NCI-H82 treated with DMSO at 0.1 percent for 48 hours (cell line): ENCODE measurements around the gene SLC27A3.

Experiments
- DNase-seq: peaks from one replicate; lab custom pipeline; 2025; ENCODE audit not compliant: unreplicated experiment; lab: John Stamatoyannopoulos, UW

SLC27A3 gene

GRCh38 chr1:153798468-153798780 is 23.2 kb downstream of the SLC27A3 start:
- no peak for DNase-seq

- no peak for DNase-seq
Measured at GRCh38 chr1:153799016-153799415, 23.8 kb downstream of the SLC27A3 start.

GRCh38 chr1:153799566-153800465 is 24.6 kb downstream of the SLC27A3 start:
- no peak for DNase-seq

GRCh38 chr1:153800516-153800915 is 25.3 kb downstream of the SLC27A3 start:
- no peak for DNase-seq

GRCh38 chr1:153801028-153801625 is 25.9 kb downstream of the SLC27A3 start:
- no peak for DNase-seq

- DNase-seq: no peak
Measured at GRCh38 chr1:153801786-153802697, 26.8 kb downstream of the SLC27A3 start.

- DNase-seq: no peak
Measured at GRCh38 chr1:153803470-153804056, 28.4 kb downstream of the SLC27A3 start.

GRCh38 chr1:153804112-153804511 is 28.9 kb downstream of the SLC27A3 start:
- no peak for DNase-seq

- DNase-seq: no peak
Measured at GRCh38 chr1:153805042-153805745, 30.0 kb downstream of the SLC27A3 start.

GRCh38 chr1:153805886-153806719 is 30.9 kb downstream of the SLC27A3 start:
- no peak for DNase-seq

GRCh38 chr1:153816283-153816889 is 41.2 kb downstream of the SLC27A3 start:
- DNase-seq: no peak

- no peak for DNase-seq
Measured at GRCh38 chr1:153818876-153819275, 43.7 kb downstream of the SLC27A3 start.

GRCh38 chr1:153827168-153827964 is 52.2 kb downstream of the SLC27A3 start:
- DNase-seq: no peak
